ENCODE data around the gene NEDD4L.
"Not testable (repeated sequence)": the region's sequence is repeated elsewhere in the genome, so short reads cannot be mapped to it uniquely, and the experiment has no call there.

Gene NEDD4L

GRCh38 chr18:58279504-58280175, 235.6 kb downstream of the NEDD4L start:
- H3K4me3 ChIP-seq (ENCODE audit: control insufficient read depth, low read depth, low read length) = no peak overlapping the region
- TF ChIP-seq, protein P1, sequence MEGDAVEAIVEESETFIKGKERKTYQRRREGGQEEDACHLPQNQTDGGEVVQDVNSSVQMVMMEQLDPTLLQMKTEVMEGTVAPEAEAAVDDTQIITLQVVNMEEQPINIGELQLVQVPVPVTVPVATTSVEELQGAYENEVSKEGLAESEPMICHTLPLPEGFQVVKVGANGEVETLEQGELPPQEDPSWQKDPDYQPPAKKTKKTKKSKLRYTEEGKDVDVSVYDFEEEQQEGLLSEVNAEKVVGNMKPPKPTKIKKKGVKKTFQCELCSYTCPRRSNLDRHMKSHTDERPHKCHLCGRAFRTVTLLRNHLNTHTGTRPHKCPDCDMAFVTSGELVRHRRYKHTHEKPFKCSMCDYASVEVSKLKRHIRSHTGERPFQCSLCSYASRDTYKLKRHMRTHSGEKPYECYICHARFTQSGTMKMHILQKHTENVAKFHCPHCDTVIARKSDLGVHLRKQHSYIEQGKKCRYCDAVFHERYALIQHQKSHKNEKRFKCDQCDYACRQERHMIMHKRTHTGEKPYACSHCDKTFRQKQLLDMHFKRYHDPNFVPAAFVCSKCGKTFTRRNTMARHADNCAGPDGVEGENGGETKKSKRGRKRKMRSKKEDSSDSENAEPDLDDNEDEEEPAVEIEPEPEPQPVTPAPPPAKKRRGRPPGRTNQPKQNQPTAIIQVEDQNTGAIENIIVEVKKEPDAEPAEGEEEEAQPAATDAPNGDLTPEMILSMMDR (IDR thresholded peaks at IDR 0.05; ENCODE audit: control insufficient read depth, insufficient read depth, low read depth, low read length, missing control alignments) = no peak
- no peak for DNase-seq (ENCODE audit: low read depth)

- no peak overlapping the region for H3K4me3 ChIP-seq (ENCODE audit: control insufficient read depth, low read depth, low read length)
- DNase-seq (ENCODE audit: low read depth) = no peak
- TF ChIP-seq, protein P1 (IDR thresholded peaks at IDR 0.05; ENCODE audit: control insufficient read depth, insufficient read depth, low read depth, low read length, missing control alignments) = no peak
Measured at GRCh38 chr18:58280191-58280590, 236.2 kb downstream of the NEDD4L start.

GRCh38 chr18:58282872-58283271, 238.8 kb downstream of the NEDD4L start:
- H3K4me3 ChIP-seq (ENCODE audit: control insufficient read depth, low read depth, low read length); DNase-seq (ENCODE audit: low read depth): not testable (repeated sequence)

GRCh38 chr18:58284699-58285448, 240.8 kb downstream of the NEDD4L start:
- no peak overlapping the region for H3K4me3 ChIP-seq (ENCODE audit: control insufficient read depth, low read depth, low read length)
- DNase-seq (ENCODE audit: low read depth) = no peak
- TF ChIP-seq, protein P1 (IDR thresholded peaks at IDR 0.05; ENCODE audit: control insufficient read depth, insufficient read depth, low read depth, low read length, missing control alignments) = no peak

DNA sequence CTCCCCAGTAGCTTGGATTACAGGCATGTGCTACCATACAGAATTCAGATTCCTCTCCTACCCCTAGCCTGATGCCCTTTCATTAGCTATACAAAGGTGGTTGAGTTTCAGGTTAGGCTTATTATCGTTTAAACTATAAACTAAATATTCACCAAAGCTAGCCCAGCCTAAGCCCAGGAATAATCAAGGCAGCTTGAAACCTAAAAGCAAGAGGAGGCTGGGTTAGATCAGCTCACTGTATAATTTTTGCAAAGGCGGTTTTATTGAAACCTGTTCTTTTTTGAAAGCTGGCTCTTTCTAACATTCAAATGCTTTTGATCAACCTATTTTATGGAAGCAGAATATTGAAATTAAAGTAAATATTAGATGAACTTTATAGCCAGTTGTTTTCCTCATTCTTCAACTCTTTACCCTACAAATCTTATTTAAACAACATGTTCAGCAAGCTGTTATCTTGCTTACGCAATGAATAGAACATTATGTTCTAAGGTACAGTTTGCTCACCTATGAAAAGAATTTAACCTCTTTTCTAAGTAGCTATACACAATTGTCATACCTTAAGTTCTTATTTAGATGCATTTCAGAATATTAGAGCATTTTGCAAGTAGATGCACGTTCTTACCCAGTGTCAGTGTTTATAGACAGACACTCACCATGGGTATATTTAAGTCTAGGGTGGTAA, 241.6 kb downstream of the NEDD4L start:
- TF ChIP-seq, protein P1 (IDR thresholded peaks at IDR 0.05; ENCODE audit: control insufficient read depth, insufficient read depth, low read depth, low read length, missing control alignments) = no peak
- no peak for DNase-seq (ENCODE audit: low read depth)
- H3K4me3 ChIP-seq (ENCODE audit: control insufficient read depth, low read depth, low read length) = no peak overlapping the region

- no peak for DNase-seq (ENCODE audit: low read depth)
- TF ChIP-seq, protein P1 (IDR thresholded peaks at IDR 0.05; ENCODE audit: control insufficient read depth, insufficient read depth, low read depth, low read length, missing control alignments) = no peak
- H3K4me3 ChIP-seq (ENCODE audit: control insufficient read depth, low read depth, low read length) = no peak overlapping the region
Measured at GRCh38 chr18:58286632-58287352, 242.8 kb downstream of the NEDD4L start.

Measured in AG09309 (cell line).